OCI-LY7 (cell line): ENCODE measurements around the gene MICB.

Experiments used
- CTCF ChIP-seq: fragments of 200-600 bp; sonication (generic); conservative IDR thresholded peaks from 2 replicates; pipeline ENCODE4 v1.5.1; 2014; ENCODE audit warnings: mild to moderate bottlenecking, antibody characterized with exemption, low read length, moderate library complexity, mixed read lengths
- EZH2phosphoT487 ChIP-seq: fragments of 200-600 bp; sonication (generic); IDR thresholded peaks from 2 replicates; pipeline ENCODE4 v1.6.1; 2018; ENCODE audit warnings: low read depth, borderline replicate concordance, mild to moderate bottlenecking, mixed run types, antibody characterized with exemption, low read length, moderate library complexity, mixed read lengths

GRCh38 chr6:31546339-31546957 is 48.5 kb downstream of the MICB start, which contains the start of gene ATP6V1G2:
- TF ChIP-seq CTCF (peak; percentile 99), EZH2phosphoT487 (no peak)
